ENCODE measurements around the gene HRH1.

The HRH1 gene

DNA sequence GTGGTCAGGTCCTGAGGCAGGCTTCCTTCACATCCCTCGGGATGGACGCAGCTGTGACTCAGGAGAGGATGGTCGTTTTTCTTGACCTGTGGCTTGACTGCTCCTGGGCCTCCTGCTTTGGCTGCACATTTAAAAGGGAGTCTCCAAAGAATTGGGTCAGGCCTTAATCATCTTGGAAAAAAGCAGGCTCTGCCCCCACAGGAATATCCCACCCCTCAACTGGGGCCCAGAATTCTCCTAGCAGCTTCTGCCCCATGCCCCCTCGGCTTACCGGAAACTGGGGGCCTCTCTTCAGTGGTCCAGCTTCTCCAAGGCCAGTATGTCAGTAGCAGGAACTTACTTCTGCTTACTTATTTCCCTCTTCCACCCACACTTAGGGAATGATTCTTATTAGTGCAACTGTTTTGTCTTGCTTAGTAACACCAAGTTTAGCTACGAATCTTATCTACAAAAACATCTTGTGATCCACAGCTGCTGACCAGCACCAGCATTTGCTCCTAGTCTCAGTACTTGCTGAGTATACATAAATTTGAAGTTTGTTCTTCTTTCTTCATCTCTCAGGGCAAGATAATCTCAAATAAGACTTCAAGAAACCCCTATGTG lies 153.6 kb downstream of the HRH1 start:
- FAIRE-seq: no peak
- no peak for DNase-seq (ENCODE audit: low spot score)

DNA sequence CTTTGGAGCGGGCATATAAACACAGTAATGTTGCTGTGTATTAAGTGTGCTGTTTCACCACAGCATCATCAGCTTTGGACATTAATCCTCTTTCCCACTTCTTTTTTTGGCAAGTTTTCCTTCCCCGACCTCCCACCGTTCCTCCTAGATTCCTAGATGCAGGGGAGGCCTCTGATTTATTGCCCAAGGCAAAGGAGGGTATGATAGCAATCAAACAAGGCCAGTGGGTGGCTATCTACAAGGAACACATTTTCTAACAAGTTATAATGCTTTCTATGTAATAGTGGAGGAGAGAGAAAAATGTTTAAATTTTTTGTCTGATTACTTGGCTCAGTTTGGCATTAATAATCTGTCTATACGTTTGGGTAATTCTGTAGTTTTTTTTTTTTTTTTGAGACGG lies 156.0 kb downstream of the HRH1 start:
- no peak for FAIRE-seq
- DNase-seq (ENCODE audit: low spot score): no peak

DNA sequence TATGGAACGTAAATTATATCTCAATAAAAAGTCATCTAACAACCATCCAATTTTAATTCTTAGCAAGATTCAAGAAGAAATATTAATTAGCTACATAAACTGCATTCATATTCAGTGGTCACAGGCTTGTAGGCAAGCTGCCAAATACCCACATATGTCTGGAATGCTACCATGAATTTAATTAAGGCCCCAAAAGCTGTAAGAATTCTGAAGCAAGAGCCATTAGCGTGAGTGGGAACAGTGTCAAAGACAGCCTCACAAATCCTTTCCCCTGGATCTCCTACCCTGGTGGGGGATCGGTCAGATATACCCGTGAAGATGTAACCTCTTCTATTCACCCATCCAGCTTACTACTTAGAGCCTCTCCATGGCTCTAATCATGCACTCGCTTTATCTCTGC lies 157.9 kb downstream of the HRH1 start:
- DNase-seq (ENCODE audit: low spot score) (no peak), FAIRE-seq (no peak)
